Subcutaneous adipose tissue (tissue), 4 donors: ENCODE data around the gene PCNX2. TPM values are rescaled to one million over a fixed set of nuclear protein-coding genes. Genes with fewer than 3 reads are reported as not detected.

Experiments used
- CTCF ChIP-seq: fragments of 450-650 bp; IDR thresholded peaks from one replicate; pipeline ENCODE4 v1.5.1; 2016; ENCODE audit warnings: low read depth, mild to moderate bottlenecking, control low read depth, antibody characterized with exemption, moderate library complexity
- total RNA-seq, 4 donors: library from RNA; depleted of rRNA; stranded (reverse); fragments of >200 nt; gene quantifications; one replicate each; pipeline ENCODE4 v1.1.0, GENCODE V29; 2016

PCNX2 gene
- total RNA-seq, 4 donors from 2014 or later, result 13.0 to 33.1 (median 18.4) TPM

DNA sequence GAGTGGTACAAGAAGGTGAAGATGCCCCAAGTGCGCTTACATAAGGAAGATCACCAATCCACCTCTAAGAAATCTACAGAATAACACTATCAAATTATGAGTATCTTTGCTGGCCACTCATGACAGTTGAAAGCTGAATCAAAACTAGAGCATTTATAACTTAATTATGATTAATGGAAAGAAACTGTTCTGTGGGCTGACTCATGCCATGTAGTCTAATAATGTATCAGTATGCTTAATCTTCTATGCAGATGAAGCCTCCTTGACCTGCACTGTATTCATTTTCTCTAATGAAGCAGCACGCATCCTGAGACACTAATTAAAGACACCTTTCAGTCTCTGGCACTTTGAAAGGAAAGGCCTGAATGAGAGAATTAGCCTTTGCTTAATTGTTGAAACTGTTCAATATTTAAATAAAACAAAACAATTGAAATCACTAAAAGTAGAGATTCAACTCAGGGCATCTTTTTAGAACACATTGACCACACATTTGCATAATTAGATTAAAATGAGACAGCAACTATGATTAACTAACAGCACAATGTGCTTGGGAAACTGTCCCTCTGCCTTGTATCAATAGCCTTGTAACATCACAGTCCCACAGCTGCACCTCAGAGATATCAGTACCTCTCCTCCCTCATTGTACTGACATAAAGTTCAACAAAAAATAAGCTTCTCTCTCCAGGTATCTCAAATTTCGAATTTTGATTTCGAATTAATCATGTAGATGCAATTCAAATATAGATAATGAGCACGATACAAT lies 239.5 kb downstream of the PCNX2 start:
- no peak for TF ChIP-seq CTCF

DNA sequence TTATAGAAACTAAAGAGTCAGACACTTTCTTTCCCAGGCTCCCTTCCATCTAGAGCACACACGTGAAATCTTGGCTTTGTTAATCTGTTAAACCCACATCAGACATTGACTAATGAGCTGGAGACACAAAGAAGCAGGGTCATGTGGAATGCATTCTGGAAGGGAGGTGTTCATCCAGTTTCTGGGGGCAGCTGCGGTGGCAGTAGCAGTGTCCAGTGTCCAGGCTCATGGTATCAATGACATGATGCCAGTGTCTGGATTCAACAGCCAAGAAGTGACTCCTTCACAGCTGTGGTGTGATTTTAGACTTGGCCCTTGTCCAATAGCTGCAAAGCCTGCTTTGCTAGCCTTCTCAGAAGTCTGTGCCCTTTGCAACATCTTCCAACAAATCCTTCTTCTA lies 249.9 kb downstream of the PCNX2 start:
- no peak for TF ChIP-seq CTCF

DNA sequence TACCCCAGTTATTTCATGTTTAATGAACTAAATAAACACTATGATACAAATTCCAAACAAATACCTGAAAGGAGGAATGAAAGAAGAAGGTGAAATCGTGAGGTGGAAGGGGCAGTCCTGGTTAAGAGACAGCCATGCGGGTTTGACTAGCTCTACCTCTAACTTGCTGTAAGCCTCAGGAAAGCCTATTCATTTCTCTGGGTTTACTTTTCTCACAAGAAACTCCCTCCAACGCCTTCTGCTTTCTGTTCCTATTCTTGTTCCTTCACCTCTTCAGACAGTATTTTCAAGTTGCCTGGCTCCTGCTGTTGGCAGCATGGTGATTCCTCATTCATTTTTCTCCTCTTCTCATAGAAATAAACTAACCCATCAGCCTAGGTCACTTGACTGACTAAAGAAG lies 252.7 kb downstream of the PCNX2 start:
- TF ChIP-seq CTCF, result no peak

DNA sequence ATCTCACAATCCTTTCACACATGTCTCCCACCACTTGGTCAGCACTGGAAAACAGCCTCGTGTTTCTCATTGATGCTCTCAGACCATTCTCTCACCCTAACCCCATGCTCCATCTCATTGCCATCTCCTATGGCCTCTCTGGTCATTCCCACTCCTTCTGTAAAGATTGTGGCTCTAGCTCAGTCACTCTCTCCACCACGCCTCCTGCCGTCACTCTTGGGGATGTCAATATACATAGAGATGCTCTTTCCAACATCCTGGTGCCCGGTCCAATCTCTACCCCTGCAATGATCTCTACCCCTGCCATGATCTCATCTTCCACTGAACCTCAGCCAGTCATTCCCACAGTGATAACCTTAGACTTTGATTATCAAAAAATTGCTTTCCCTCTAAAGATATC lies 255.0 kb downstream of the PCNX2 start:
- no peak for TF ChIP-seq CTCF

DNA sequence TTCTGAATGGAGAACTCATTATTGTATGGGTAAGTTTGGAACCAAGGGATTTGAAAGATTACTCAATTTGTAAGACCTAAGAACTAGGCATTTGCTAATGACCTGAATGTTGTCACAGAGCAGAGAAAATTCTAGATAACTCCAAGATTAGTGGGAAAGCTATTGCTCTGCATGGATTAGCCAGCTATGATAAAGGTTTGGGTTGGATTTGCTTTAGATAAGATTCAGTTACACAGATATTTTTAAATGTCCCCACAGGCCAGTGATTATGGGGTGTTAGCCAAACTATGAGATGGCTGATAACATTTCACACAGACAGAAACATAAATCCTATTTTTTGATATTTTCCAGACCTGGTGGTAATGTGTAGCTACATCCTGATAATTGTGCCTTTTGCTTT lies 256.9 kb downstream of the PCNX2 start:
- no peak for TF ChIP-seq CTCF

- TF ChIP-seq CTCF, result no peak
Measured at GRCh38 chr1:233037843-233038242, 257.7 kb downstream of the PCNX2 start.

GRCh38 chr1:233034836-233035235 lies 260.7 kb downstream of the PCNX2 start:
- TF ChIP-seq CTCF, result no peak
